Uterus (tissue), 2 donors: ENCODE measurements around the gene HADHB.

Experiments used
- POLR2A ChIP-seq, 2 donors: fragments of 450-650 bp; IDR thresholded peaks; one replicate each; pipeline ENCODE4 v1.6.1; 2016; ENCODE audit warnings: antibody characterized with exemption in 2 of 2, mild to moderate bottlenecking in 1 of 2, moderate library complexity in 1 of 2
- TF ChIP-seq, protein P1 (sequence below), 4 experiments: fragments of 200-600 bp in 2 of 4; fragments of 450-650 bp in 2 of 4; sonication (generic) in 2 of 4; IDR thresholded peaks; one replicate each; pipeline ENCODE4 v1.5.1; 2016 to 2019; ENCODE audit warnings: antibody characterized with exemption in 4 of 4, mild to moderate bottlenecking in 2 of 4, moderate library complexity in 1 of 4

GRCh38 chr2:26246818-26247217 is 2.1 kb downstream of the HADHB start:
- TF ChIP-seq, protein P1, sequence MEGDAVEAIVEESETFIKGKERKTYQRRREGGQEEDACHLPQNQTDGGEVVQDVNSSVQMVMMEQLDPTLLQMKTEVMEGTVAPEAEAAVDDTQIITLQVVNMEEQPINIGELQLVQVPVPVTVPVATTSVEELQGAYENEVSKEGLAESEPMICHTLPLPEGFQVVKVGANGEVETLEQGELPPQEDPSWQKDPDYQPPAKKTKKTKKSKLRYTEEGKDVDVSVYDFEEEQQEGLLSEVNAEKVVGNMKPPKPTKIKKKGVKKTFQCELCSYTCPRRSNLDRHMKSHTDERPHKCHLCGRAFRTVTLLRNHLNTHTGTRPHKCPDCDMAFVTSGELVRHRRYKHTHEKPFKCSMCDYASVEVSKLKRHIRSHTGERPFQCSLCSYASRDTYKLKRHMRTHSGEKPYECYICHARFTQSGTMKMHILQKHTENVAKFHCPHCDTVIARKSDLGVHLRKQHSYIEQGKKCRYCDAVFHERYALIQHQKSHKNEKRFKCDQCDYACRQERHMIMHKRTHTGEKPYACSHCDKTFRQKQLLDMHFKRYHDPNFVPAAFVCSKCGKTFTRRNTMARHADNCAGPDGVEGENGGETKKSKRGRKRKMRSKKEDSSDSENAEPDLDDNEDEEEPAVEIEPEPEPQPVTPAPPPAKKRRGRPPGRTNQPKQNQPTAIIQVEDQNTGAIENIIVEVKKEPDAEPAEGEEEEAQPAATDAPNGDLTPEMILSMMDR (IDR thresholded peaks at IDR 0.05), result no peak
- TF ChIP-seq POLR2A (IDR thresholded peaks at IDR 0.05), result no peak
